Neural progenitor cell (in vitro differentiated cells): Measurements from ENCODE around the gene OBSL1.

Source experiments
- CTCF ChIP-seq: fragments of 200-600 bp; sonication (generic); IDR thresholded peaks from 2 replicates; pipeline ENCODE4 v1.5.1; 2017; ENCODE audit warnings: antibody characterized with exemption, mild to moderate bottlenecking
- EZH2 ChIP-seq: fragments of 200-600 bp; sonication (generic); IDR thresholded peaks from 2 replicates; pipeline ENCODE4 v1.6.1; 2017; ENCODE audit warnings: antibody characterized with exemption, mild to moderate bottlenecking, moderate library complexity

GRCh38 chr2:219520079-219520478 is 51.3 kb downstream of the OBSL1 start:
- TF ChIP-seq CTCF, result no peak
- no peak for TF ChIP-seq EZH2
